Measurements from ENCODE around the gene FCGR3A. TPM values are rescaled to one million over a fixed set of nuclear protein-coding genes. Genes with fewer than 3 reads are reported as not detected.
A peak's percentile ranks its signal among the peaks of the same experiment; 100 is the strongest.

The FCGR3A gene
- polyA plus RNA-seq, 3 donors = 35.9 to 138 (median 131) TPM

DNA sequence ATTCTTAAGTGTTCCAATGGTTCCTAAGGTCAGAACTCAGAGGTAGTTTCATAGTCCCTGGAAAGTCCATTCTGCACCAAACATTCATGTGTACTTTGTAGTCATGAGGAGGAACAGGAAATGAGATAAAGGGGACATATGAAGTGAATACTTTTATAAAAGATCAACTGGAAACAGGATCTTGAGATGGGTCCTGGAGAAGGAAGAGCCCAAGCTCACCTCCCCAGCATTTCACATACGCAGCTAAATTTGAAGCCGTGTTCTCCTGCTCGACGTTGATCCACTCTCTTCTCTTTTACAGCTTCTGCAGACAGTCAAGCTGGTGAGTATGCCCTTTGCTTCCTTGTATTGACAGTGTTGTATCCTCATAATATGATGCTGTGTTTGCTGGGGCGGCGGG is 43.9 kb downstream of the FCGR3A start:
- TF ChIP-seq, protein P1, sequence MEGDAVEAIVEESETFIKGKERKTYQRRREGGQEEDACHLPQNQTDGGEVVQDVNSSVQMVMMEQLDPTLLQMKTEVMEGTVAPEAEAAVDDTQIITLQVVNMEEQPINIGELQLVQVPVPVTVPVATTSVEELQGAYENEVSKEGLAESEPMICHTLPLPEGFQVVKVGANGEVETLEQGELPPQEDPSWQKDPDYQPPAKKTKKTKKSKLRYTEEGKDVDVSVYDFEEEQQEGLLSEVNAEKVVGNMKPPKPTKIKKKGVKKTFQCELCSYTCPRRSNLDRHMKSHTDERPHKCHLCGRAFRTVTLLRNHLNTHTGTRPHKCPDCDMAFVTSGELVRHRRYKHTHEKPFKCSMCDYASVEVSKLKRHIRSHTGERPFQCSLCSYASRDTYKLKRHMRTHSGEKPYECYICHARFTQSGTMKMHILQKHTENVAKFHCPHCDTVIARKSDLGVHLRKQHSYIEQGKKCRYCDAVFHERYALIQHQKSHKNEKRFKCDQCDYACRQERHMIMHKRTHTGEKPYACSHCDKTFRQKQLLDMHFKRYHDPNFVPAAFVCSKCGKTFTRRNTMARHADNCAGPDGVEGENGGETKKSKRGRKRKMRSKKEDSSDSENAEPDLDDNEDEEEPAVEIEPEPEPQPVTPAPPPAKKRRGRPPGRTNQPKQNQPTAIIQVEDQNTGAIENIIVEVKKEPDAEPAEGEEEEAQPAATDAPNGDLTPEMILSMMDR (IDR thresholded peaks at IDR 0.05) = no peak
- no peak overlapping the region for H2AFZ ChIP-seq (ENCODE audit: insufficient read depth, low read depth, low read length, poor library complexity, severe bottlenecking)
- no peaks in the 10 kb centered on the region for H3K27me3 ChIP-seq (ENCODE audit: control insufficient read depth in 2 of 2, insufficient read depth in 2 of 2, low read length in 2 of 2)
- intact Hi-C loops (cut with micrococcal nuclease) = no loop called here
- H3K9ac ChIP-seq (ENCODE audit: insufficient read depth, low read length, poor library complexity, severe bottlenecking) = peak overlapping the region; percentile 57
- Mint-ChIP-seq H3K4me1 (peaks cover 60% of the 10 kb centered on the region), H3K36me3 (peaks cover 34 to 45% of the 10 kb centered on the region in 2 donors), H3K9me3 (no peaks in the 10 kb centered on the region), H3K4me3 (peak overlapping the region; percentile 90 to 99), H3K27me3 (ENCODE audit: low read depth in 3 of 3) (no peaks in the 10 kb centered on the region), H3K27ac (peak overlapping the region; percentile 96 to 99 (median 98))
- H3K4me1 ChIP-seq (ENCODE audit: control insufficient read depth in 1 of 2, insufficient read depth in 2 of 2, low read length in 2 of 2) = peaks cover 48 to 72% of the 10 kb centered on the region in 2 donors
- peak overlapping the region; percentile 87 to 88 for H3K27ac ChIP-seq (ENCODE audit: low read depth in 1 of 2, low read length in 2 of 2)
- H3K4me2 ChIP-seq (replicated peaks; ENCODE audit: extremely low read depth, low read length, poor library complexity, severe bottlenecking) = peak overlapping the region; percentile 82
- no peaks in the 10 kb centered on the region for H3K9me3 ChIP-seq (replicated peaks in 1 of 2; ENCODE audit: control insufficient read depth in 1 of 2, insufficient read depth in 1 of 2, low read length in 2 of 2)
- H4K20me1 ChIP-seq (ENCODE audit: insufficient read depth, low read length) = peaks cover 44% of the 10 kb centered on the region
- H3K79me2 ChIP-seq (ENCODE audit: insufficient read depth, low read length) = peaks cover 29% of the 10 kb centered on the region
- peaks cover 28 to 31% of the 10 kb centered on the region in 2 donors for H3K36me3 ChIP-seq (replicated peaks in 1 of 2; ENCODE audit: control insufficient read depth in 1 of 2, insufficient read depth in 2 of 2, low read length in 2 of 2)
- DNase-seq = peak in 2 of 3 donors; percentile 25 to 77
- H3K4me3 ChIP-seq (replicated peaks in 1 of 3; ENCODE audit: low read depth in 2 of 3, low read length in 3 of 3) = peak overlapping the region; percentile 75 to 98 (median 87)
- no CpG with 5 or more reads among the region's 6 CpGs for WGBS (ENCODE audit: insufficient coverage)

DNA sequence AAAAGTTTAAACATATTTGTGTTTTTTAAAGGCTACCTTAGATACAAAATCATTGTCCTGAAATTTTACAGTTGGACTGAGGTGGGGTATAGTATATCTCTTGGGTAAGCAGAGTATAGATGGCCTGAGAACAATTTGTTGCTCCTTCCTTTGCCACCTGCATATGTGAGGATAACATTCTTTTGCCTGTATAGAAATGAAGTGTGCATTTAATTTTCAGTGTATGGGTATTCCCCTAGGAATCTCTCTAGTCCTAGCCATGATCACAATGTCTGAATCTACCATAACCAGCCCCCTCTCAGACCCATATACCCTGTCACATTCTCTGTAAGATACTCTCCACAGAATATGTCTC is 46.2 kb downstream of the FCGR3A start:
- H3K9ac ChIP-seq (ENCODE audit: insufficient read depth, low read length, poor library complexity, severe bottlenecking) = no peak overlapping the region
- no peak overlapping the region for H3K4me2 ChIP-seq (replicated peaks; ENCODE audit: extremely low read depth, low read length, poor library complexity, severe bottlenecking)
- H3K27me3 ChIP-seq (ENCODE audit: control insufficient read depth in 2 of 2, insufficient read depth in 2 of 2, low read length in 2 of 2) = no peaks in the 10 kb centered on the region
- peaks cover 29% of the 10 kb centered on the region for H3K79me2 ChIP-seq (ENCODE audit: insufficient read depth, low read length)
- H2AFZ ChIP-seq (ENCODE audit: insufficient read depth, low read depth, low read length, poor library complexity, severe bottlenecking) = no peak overlapping the region
- H3K36me3 ChIP-seq (replicated peaks in 1 of 2; ENCODE audit: control insufficient read depth in 1 of 2, insufficient read depth in 2 of 2, low read length in 2 of 2) = peaks cover 5 to 9% of the 10 kb centered on the region in 2 donors
- H3K9me3 ChIP-seq (replicated peaks in 1 of 2; ENCODE audit: control insufficient read depth in 1 of 2, insufficient read depth in 1 of 2, low read length in 2 of 2) = no peaks in the 10 kb centered on the region
- Mint-ChIP-seq H3K27me3 (ENCODE audit: low read depth in 3 of 3) (no peaks in the 10 kb centered on the region), H3K36me3 (peaks cover 11 to 22% of the 10 kb centered on the region in 2 donors), H3K9me3 (no peaks in the 10 kb centered on the region), H3K4me1 (peaks cover 65% of the 10 kb centered on the region), H3K4me3 (no peak overlapping the region), H3K27ac (peak overlapping the region in 1 of 7 donors; percentile 19)
- no peak overlapping the region for H3K27ac ChIP-seq (ENCODE audit: low read depth in 1 of 2, low read length in 2 of 2)
- TF ChIP-seq, protein P1 (IDR thresholded peaks at IDR 0.05) = no peak
- no peak for DNase-seq
- H3K4me1 ChIP-seq (ENCODE audit: control insufficient read depth in 1 of 2, insufficient read depth in 2 of 2, low read length in 2 of 2) = peaks cover 65 to 77% of the 10 kb centered on the region in 2 donors
- H4K20me1 ChIP-seq (ENCODE audit: insufficient read depth, low read length) = peaks cover 21% of the 10 kb centered on the region
- no peak overlapping the region for H3K4me3 ChIP-seq (replicated peaks in 1 of 3; ENCODE audit: low read depth in 2 of 3, low read length in 3 of 3)
- intact Hi-C loops (cut with micrococcal nuclease) = no loop called here

Data from CD14-positive monocyte (primary cell).